Sigmoid colon (tissue), 7 donors: ENCODE results near the gene NAT14. TPM values are rescaled to one million over a fixed set of nuclear protein-coding genes. Genes with fewer than 3 reads are reported as not detected.

Source experiments
- DNase-seq: peaks from one replicate; pipeline ENCODE4 v3.0.0-alpha.2; 2019
- H3K27ac ChIP-seq, 4 donors: fragments of 200-600 bp; sonication (generic); one replicate each; pipeline ENCODE4 v1.5.1; 2016 to 2019; ENCODE audit warnings: mild to moderate bottlenecking in 1 of 4
- H3K27me3 ChIP-seq, 3 donors: fragments of 200-600 bp; sonication (generic); one replicate each; pipeline ENCODE4 v1.5.1; 2019; ENCODE audit warnings: mild to moderate bottlenecking in 1 of 3
- H3K36me3 ChIP-seq, 4 donors: fragments of 200-600 bp; sonication (generic); one replicate each; pipeline ENCODE4 v1.5.1; 2016 to 2019
- H3K4me1 ChIP-seq, 4 donors: fragments of 200-600 bp; sonication (generic); one replicate each; pipeline ENCODE4 v1.5.1; 2017 to 2019
- H3K4me3 ChIP-seq, 4 donors: fragments of 200-600 bp; sonication (generic); one replicate each; pipeline ENCODE4 v1.5.1; 2017 to 2019; ENCODE audit warnings: mild to moderate bottlenecking in 2 of 4, moderate library complexity in 1 of 4
- H3K9me3 ChIP-seq, 4 donors: fragments of 200-600 bp in 3 of 4; sonication (generic) in 3 of 4; one replicate each; pipeline versions ENCODE4 v1.5.1 to v1.6.1; 2013 to 2019
- EP300 ChIP-seq, 4 donors: sonication (generic); formaldehyde crosslinking; IDR thresholded peaks; one replicate each; pipeline ENCODE4 v1.6.1; 2017; ENCODE audit warnings: antibody characterized with exemption in 4 of 4
- POLR2A ChIP-seq, 2 donors: fragments of 450-650 bp; IDR thresholded peaks; one replicate each; pipeline ENCODE4 v1.6.1; 2016; ENCODE audit warnings: antibody characterized with exemption in 2 of 2, mild to moderate bottlenecking in 2 of 2, moderate library complexity in 2 of 2
- POLR2AphosphoS5 ChIP-seq, 4 donors: sonication (generic); formaldehyde crosslinking; IDR thresholded peaks; one replicate each; pipeline ENCODE4 v1.6.1; 2017; ENCODE audit warnings: antibody characterized with exemption in 4 of 4
- WGBS, 2 donors: extraction: QIAGEN DNeasy Blood & Tissue Kit; methylation state at CpG; one replicate each; pipeline ENCODE4 v1.1.7; 2013; 5-methylcytosine and 5-hydroxymethylcytosine counted together
- intact Hi-C: fragments of 100-400 bp; cut with DNase I; formaldehyde crosslinking; loops from one replicate; pipeline ENCODE4 v1.15.1; 2023
- polyA plus RNA-seq, 3 donors: library from polyadenylated mRNA; stranded (reverse); fragments of 200-250 nt; gene quantifications; one replicate each; pipeline ENCODE4 v1.2.3, GENCODE V29; 2013
- total RNA-seq, 4 donors: library from RNA; depleted of rRNA; stranded (reverse); fragments of >200 nt; gene quantifications; one replicate each; pipeline ENCODE4 v1.1.0, GENCODE V29; 2016
- TF ChIP-seq, protein P1 (sequence below), 4 experiments: fragments of 450-650 bp in 3 of 4; fragments of 200-600 bp in 1 of 4; IDR thresholded peaks; one replicate each; pipeline ENCODE4 v1.5.1; 2016 to 2019; ENCODE audit warnings: antibody characterized with exemption in 4 of 4, mild to moderate bottlenecking in 3 of 4, moderate library complexity in 2 of 4
- donor health status: healthy with polysubstance abuse.
- donor health status: Bipolar disorder and iron deficiency.
- donor health status: healthy.

Gene NAT14
- total and polyA plus RNA-seq, 7 donors: 1.4 to 13.7 (median 7.8) TPM

DNA sequence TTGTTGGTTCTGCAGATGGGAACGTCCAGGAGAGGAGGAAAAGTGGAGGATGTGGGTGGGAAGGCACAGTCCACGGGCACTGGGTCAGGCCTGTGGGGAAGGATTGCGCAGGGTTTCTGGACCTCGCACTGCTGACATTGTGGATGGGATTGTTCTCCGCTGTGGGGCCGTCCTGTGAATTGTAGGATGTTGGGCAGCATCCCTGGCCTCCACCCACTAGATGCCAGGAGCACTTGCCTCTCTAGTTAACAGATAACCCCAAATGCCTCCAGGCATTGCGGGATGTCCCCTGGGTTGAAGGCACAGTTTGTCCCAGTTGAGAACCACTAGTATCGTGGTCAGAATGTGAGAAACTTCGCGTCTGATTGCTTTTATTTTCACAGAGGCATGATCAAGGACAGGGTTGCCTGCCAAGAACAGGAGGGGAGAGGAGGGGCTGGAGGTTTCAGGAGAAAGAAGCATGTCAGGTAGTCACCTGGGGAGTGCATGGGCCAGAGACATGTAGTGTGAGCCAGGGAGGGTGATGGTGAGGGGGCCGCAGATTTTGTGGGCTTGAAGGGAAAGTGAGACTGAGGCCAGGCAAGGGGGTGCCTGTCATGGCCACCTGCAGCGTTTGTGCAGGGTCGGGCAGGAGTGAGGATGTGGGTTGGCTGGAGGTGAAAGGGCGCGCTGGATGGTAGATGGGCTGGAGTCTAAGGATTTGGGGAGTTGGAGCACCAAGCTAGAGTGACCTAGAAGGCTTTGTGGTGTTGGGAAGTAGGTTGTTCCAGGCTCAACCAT, 5.3 kb upstream of the NAT14 start:
- WGBS, 2 donors: 72 to 80% methylated on average over 15 of the region's 15 CpGs
- Histone ChIP-seq H3K27ac (no peak overlapping the region), H3K4me3 (no peak overlapping the region), H3K36me3 (peaks cover 0 to 24% (median 14%) of the 10 kb centered on the region in 4 donors), H3K4me1 (peaks cover 3 to 30% (median 26%) of the 10 kb centered on the region in 4 donors), H3K9me3 (no peaks in the 10 kb centered on the region), H3K27me3 (no peaks in the 10 kb centered on the region)
- TF ChIP-seq EP300 (IDR thresholded peaks at IDR 0.05) (no peak), POLR2AphosphoS5 (IDR thresholded peaks at IDR 0.05) (no peak), POLR2A (IDR thresholded peaks at IDR 0.05) (no peak)
- TF ChIP-seq, protein P1, sequence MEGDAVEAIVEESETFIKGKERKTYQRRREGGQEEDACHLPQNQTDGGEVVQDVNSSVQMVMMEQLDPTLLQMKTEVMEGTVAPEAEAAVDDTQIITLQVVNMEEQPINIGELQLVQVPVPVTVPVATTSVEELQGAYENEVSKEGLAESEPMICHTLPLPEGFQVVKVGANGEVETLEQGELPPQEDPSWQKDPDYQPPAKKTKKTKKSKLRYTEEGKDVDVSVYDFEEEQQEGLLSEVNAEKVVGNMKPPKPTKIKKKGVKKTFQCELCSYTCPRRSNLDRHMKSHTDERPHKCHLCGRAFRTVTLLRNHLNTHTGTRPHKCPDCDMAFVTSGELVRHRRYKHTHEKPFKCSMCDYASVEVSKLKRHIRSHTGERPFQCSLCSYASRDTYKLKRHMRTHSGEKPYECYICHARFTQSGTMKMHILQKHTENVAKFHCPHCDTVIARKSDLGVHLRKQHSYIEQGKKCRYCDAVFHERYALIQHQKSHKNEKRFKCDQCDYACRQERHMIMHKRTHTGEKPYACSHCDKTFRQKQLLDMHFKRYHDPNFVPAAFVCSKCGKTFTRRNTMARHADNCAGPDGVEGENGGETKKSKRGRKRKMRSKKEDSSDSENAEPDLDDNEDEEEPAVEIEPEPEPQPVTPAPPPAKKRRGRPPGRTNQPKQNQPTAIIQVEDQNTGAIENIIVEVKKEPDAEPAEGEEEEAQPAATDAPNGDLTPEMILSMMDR (IDR thresholded peaks at IDR 0.05): no peak
- intact Hi-C loops: no loop called here
- DNase-seq: no peak

DNA sequence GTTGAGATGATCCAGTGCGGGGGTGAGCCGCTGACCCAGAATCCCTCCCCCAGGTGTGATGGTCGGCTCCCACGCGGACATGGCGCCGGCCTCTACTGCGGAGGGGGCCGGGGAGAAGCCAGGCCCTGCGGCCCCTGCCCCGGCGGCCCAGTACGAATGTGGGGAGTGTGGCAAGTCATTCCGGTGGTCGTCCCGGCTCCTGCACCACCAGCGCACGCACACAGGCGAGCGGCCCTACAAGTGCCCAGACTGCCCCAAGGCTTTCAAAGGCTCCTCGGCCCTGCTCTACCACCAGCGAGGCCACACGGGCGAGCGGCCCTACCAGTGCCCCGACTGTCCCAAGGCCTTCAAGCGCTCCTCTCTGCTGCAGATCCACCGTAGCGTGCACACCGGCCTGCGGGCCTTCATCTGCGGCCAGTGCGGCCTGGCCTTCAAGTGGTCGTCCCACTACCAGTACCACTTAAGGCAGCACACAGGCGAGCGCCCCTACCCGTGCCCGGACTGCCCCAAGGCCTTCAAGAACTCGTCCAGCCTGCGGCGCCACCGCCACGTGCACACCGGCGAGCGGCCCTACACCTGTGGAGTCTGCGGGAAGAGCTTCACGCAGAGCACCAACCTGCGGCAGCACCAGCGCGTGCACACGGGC, 3.7 kb upstream of the NAT14 start:
- Histone ChIP-seq H3K4me1 (peaks cover 0 to 40% (median 36%) of the 10 kb centered on the region in 4 donors), H3K4me3 (no peak overlapping the region), H3K27me3 (no peaks in the 10 kb centered on the region), H3K27ac (no peak overlapping the region), H3K9me3 (no peaks in the 10 kb centered on the region), H3K36me3 (peaks cover 0 to 24% (median 14%) of the 10 kb centered on the region in 4 donors)
- WGBS, 2 donors: 96 to 97% methylated on average over 52 of the region's 52 CpGs
- intact Hi-C loops: no loop called here
- TF ChIP-seq POLR2AphosphoS5 (IDR thresholded peaks at IDR 0.05) (no peak), EP300 (IDR thresholded peaks at IDR 0.05) (no peak), POLR2A (IDR thresholded peaks at IDR 0.05) (no peak)
- TF ChIP-seq, protein P1 (IDR thresholded peaks at IDR 0.05): no peak
- no peak for DNase-seq

DNA sequence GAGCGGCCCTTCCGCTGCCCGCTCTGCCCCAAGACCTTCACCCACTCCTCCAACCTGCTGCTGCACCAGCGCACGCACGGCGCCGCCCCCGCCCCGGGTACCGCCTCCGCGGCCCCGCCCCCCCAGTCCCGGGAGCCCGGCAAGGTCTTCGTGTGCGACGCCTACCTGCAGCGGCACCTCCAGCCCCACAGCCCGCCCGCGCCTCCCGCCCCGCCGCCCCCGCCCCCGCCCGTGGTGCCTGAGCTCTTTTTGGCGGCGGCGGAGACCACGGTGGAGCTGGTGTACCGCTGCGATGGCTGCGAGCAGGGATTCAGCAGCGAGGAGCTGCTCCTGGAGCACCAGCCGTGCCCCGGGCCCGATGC, 3.2 kb upstream of the NAT14 start:
- 89 to 94% methylated on average over 40 of the region's 40 CpGs for WGBS, 2 donors

DNA sequence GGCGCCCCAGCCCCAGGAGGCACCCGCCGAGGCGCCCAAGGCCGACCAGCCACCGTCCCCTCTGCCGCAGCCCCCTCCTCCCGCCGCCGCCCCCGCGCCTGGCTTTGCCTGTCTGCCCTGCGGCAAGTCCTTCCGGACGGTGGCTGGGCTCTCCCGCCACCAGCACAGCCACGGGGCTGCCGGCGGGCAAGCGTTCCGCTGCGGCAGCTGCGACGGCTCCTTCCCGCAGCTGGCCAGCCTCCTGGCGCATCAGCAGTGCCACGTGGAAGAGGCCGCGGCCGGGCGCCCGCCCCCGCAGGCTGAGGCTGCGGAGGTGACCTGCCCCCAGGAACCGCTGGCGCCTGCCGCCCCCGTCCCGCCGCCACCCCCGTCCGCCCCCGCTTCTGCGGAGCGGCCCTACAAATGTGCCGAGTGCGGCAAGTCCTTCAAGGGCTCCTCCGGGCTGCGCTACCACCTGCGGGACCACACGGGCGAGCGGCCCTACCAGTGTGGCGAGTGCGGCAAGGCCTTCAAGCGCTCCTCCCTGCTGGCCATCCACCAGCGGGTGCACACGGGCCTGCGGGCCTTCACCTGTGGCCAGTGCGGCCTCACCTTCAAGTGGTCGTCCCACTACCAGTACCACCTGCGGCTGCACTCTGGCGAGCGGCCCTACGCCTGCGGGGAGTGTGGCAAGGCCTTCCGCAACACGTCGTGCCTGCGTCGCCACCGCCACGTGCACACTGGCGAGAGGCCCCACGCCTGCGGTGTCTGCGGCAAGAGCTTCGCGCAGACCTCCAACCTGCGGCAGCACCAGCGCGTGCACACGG, 2.6 kb upstream of the NAT14 start:
- 95 to 96% methylated on average over 83 of the region's 83 CpGs for WGBS, 2 donors
- DNase-seq: no peak
- H3K4me1 ChIP-seq: peaks cover 0 to 49% (median 45%) of the 10 kb centered on the region in 4 donors
- no peak overlapping the region for H3K4me3 ChIP-seq
- peaks cover 0 to 24% (median 14%) of the 10 kb centered on the region in 4 donors for H3K36me3 ChIP-seq
- intact Hi-C loops: no loop called here
- TF ChIP-seq POLR2AphosphoS5 (IDR thresholded peaks at IDR 0.05) (no peak), EP300 (IDR thresholded peaks at IDR 0.05) (no peak), POLR2A (IDR thresholded peaks at IDR 0.05) (no peak)
- TF ChIP-seq, protein P1 (IDR thresholded peaks at IDR 0.05): no peak
- H3K27ac ChIP-seq: no peak overlapping the region
- H3K9me3 ChIP-seq: no peaks in the 10 kb centered on the region
- no peaks in the 10 kb centered on the region for H3K27me3 ChIP-seq

More for the DNA sequence above, 3.2 kb upstream of the NAT14 start:
- Histone ChIP-seq H3K4me1 (peaks cover 0 to 45% (median 42%) of the 10 kb centered on the region in 4 donors), H3K9me3 (no peaks in the 10 kb centered on the region), H3K4me3 (no peak overlapping the region), H3K27me3 (no peaks in the 10 kb centered on the region), H3K27ac (no peak overlapping the region), H3K36me3 (peaks cover 0 to 24% (median 14%) of the 10 kb centered on the region in 4 donors)
- DNase-seq: no peak
- intact Hi-C loops: no loop called here
- TF ChIP-seq EP300 (IDR thresholded peaks at IDR 0.05) (no peak), POLR2A (IDR thresholded peaks at IDR 0.05) (no peak), POLR2AphosphoS5 (IDR thresholded peaks at IDR 0.05) (no peak)
- TF ChIP-seq, protein P1 (IDR thresholded peaks at IDR 0.05): no peak
